Glutamatergic neuron (in vitro differentiated cells): Measurements from ENCODE around the gene RPL37A. TPM values are rescaled to one million over a fixed set of nuclear protein-coding genes. Genes with fewer than 3 reads are reported as not detected.

Experiments used
- DNase-seq: peaks from one replicate; pipeline ENCODE4 v3.0.0; 2022
- H3K27ac Mint-ChIP-seq: one replicate; pipeline ENCODE4 v1.8.0; 2020; ENCODE audit warnings: mild to moderate bottlenecking, mixed read lengths, inconsistent platforms; ENCODE audit not compliant: unreplicated experiment
- H3K27me3 Mint-ChIP-seq: one replicate; pipeline ENCODE4 v1.8.0; 2020; ENCODE audit warnings: mild to moderate bottlenecking, moderate library complexity, mixed read lengths, inconsistent platforms; ENCODE audit not compliant: unreplicated experiment
- H3K36me3 Mint-ChIP-seq: one replicate; pipeline ENCODE4 v1.8.0; 2020; ENCODE audit warnings: mild to moderate bottlenecking, mixed read lengths, inconsistent platforms; ENCODE audit not compliant: unreplicated experiment
- H3K4me1 Mint-ChIP-seq: one replicate; pipeline ENCODE4 v1.8.0; 2020; ENCODE audit warnings: mild to moderate bottlenecking, low read depth, mixed read lengths, inconsistent platforms; ENCODE audit not compliant: unreplicated experiment
- H3K4me3 Mint-ChIP-seq: one replicate; pipeline ENCODE4 v1.8.0; 2020; ENCODE audit warnings: mild to moderate bottlenecking, mixed read lengths, inconsistent platforms; ENCODE audit not compliant: unreplicated experiment
- H3K9me3 Mint-ChIP-seq: one replicate; pipeline ENCODE4 v1.8.0; 2020; ENCODE audit warnings: mild to moderate bottlenecking, moderate library complexity, mixed read lengths, inconsistent platforms; ENCODE audit not compliant: unreplicated experiment
- CTCF ChIP-seq: fragments of 200-600 bp; sonication (generic); IDR thresholded peaks from one replicate; pipeline ENCODE4 v1.5.0; 2021; ENCODE audit not compliant: partially characterized antibody, unreplicated experiment
- total RNA-seq: library from RNA; stranded (reverse); fragmentation: NEBNext Ultra II Directional; extraction: Animal tissue kit (Norgen Biotek cat#: 25700); gene quantifications from one replicate; pipeline ENCODE4 v1.2.1, GENCODE V29; 2021; ENCODE audit not compliant: unreplicated experiment

Gene RPL37A
- total RNA-seq, 1 donor from 2014 or later: 1,757 TPM

DNA sequence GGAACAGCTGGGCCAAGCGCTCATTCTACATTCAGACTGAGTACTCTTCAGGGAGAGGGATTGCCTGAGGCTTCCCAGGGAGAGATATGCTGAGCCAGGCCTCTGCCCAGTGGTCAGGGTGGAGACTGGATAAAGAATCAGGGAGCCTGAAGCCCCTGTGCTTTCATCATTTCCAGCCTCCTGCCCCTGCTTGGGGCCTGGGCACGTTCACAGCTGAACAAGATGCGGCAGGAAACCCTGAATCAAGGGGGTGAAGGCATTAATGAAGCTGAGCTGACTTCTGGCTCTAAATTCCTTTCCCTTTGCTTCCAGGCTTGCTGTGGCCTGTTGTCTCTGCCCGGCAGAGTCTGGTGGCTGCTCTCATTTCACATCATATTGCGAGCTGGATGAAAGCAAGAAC lies 35.0 kb downstream of the RPL37A start:
- Mint-ChIP-seq H3K4me1 (peaks cover 20% of the 10 kb centered on the region), H3K9me3 (peaks cover 4% of the 10 kb centered on the region), H3K27me3 (peaks cover 7% of the 10 kb centered on the region), H3K4me3 (no peak overlapping the region), H3K36me3 (no peaks in the 10 kb centered on the region), H3K27ac (peak overlapping the region; percentile 1)
- TF ChIP-seq CTCF: no peak
- DNase-seq: peak; percentile 31

GRCh38 chr2:216534809-216535208 lies 36.2 kb downstream of the RPL37A start:
- H3K27me3 Mint-ChIP-seq: peaks cover 7% of the 10 kb centered on the region
- no peak overlapping the region for H3K27ac Mint-ChIP-seq
- H3K4me1 Mint-ChIP-seq: peaks cover 20% of the 10 kb centered on the region
- no peak overlapping the region for H3K4me3 Mint-ChIP-seq
- H3K36me3 Mint-ChIP-seq: peaks cover 7% of the 10 kb centered on the region
- DNase-seq: no peak
- TF ChIP-seq CTCF: no peak
- H3K9me3 Mint-ChIP-seq: peaks cover 4% of the 10 kb centered on the region

DNA sequence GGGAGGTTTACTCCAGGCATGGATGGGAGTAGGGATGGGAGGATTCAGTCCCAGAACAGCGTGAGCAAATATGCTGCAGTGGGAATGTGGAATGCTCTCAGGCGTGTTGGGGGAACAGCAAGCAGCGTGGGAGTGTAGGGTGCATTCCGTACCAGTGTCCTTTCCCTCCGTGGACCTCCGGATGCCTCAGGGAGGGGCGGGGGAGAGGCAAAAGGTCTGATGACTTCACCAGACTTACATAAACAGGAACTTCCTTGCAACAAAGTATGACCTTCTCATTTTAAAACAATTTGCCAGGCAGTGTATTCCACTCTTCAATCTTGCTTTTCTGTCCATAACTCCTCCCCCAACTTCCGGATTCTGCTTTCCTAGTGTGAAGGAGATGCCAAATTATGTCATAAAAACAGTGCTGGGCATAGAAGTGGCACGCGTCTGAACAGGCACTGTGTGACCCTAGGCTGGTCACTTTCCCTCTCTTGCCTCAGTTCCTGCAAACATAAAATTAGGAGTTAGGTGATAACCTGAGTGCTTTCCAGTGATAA lies 36.9 kb downstream of the RPL37A start:
- H3K9me3 Mint-ChIP-seq: peaks cover 4% of the 10 kb centered on the region
- H3K27me3 Mint-ChIP-seq: peaks cover 7% of the 10 kb centered on the region
- peaks cover 20% of the 10 kb centered on the region for H3K4me1 Mint-ChIP-seq
- H3K27ac Mint-ChIP-seq: no peak overlapping the region
- no peak overlapping the region for H3K4me3 Mint-ChIP-seq
- TF ChIP-seq CTCF: no peak
- no peak for DNase-seq
- peaks cover 7% of the 10 kb centered on the region for H3K36me3 Mint-ChIP-seq

DNA sequence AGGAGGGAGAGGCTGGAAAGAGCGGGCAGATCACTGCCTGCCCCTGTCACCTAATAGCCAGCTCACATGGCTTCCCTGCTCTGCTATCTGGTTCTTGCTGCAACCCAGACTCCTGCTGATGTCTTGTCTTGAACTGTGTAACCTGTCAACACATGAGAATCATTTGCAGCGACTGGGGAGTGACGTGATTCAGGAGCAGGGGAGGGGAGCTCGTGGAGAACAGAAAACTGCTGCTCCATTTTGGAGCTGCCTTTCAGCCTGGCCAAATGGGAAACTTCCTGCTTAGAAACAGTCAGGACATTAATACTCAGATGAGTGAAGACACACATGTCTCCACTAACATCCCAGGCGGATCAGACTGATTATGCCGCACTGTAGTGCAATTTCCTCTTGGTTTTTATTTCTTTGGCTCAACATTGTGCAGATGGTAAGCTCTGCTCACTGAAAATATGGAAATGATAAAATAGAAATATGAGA lies 38.1 kb downstream of the RPL37A start:
- no peak for DNase-seq
- H3K4me3 Mint-ChIP-seq: no peak overlapping the region
- H3K4me1 Mint-ChIP-seq: peaks cover 20% of the 10 kb centered on the region
- H3K9me3 Mint-ChIP-seq: peaks cover 4% of the 10 kb centered on the region
- peaks cover 7% of the 10 kb centered on the region for H3K36me3 Mint-ChIP-seq
- no peak for TF ChIP-seq CTCF
- peaks cover 5% of the 10 kb centered on the region for H3K27me3 Mint-ChIP-seq
- H3K27ac Mint-ChIP-seq: no peak overlapping the region

- Mint-ChIP-seq H3K36me3 (peaks cover 7% of the 10 kb centered on the region), H3K27me3 (peaks cover 5% of the 10 kb centered on the region), H3K27ac (no peak overlapping the region), H3K4me3 (no peak overlapping the region), H3K9me3 (peaks cover 4% of the 10 kb centered on the region), H3K4me1 (peaks cover 20% of the 10 kb centered on the region)
- no peak for DNase-seq
- no peak for TF ChIP-seq CTCF
These were observed 38.7 kb downstream of the RPL37A start for GRCh38 chr2:216537366-216537765.
